C4-2B (cell line): Measurements from ENCODE around the gene AHRR.
"Not testable (repeated sequence)": the region's sequence is repeated elsewhere in the genome, so short reads cannot be mapped to it uniquely, and the experiment has no call there.

Experiments
- H3K27ac ChIP-seq: fragments of 450-650 bp; 2 replicates; pipeline ENCODE4 v1.5.1; 2017
- CTCF ChIP-seq: fragments of 450-650 bp; conservative IDR thresholded peaks from 2 replicates; pipeline ENCODE4 v1.5.1; 2017; ENCODE audit warnings: mild to moderate bottlenecking
- ZFX ChIP-seq: fragments of 450-650 bp; IDR thresholded peaks from 2 replicates; pipeline ENCODE4 v1.6.1; 2017

The AHRR gene

GRCh38 chr5:482021-482420 lies 160.5 kb downstream of the AHRR start:
- TF ChIP-seq CTCF (no peak), ZFX (no peak)

GRCh38 chr5:482506-482905 lies 161.0 kb downstream of the AHRR start:
- no peak overlapping the region for H3K27ac ChIP-seq
- TF ChIP-seq ZFX (no peak), CTCF (no peak)

More at GRCh38 chr5:482021-482420, 160.5 kb downstream of the AHRR start:
- H3K27ac ChIP-seq, result no peak overlapping the region

GRCh38 chr5:483011-483410 lies 161.5 kb downstream of the AHRR start:
- H3K27ac ChIP-seq, result no peak overlapping the region
- no peak for TF ChIP-seq ZFX
- TF ChIP-seq CTCF, result no peak

- TF ChIP-seq ZFX, result no peak
- TF ChIP-seq CTCF, result no peak
- no peak overlapping the region for H3K27ac ChIP-seq
Measured at GRCh38 chr5:483434-484140, 162.1 kb downstream of the AHRR start.

- TF ChIP-seq ZFX, result no peak
- H3K27ac ChIP-seq, result no peak overlapping the region
Measured at GRCh38 chr5:484556-484955, 163.0 kb downstream of the AHRR start.

- TF ChIP-seq ZFX (no peak), CTCF (no peak)
Measured at GRCh38 chr5:485113-485945, 163.8 kb downstream of the AHRR start.

GRCh38 chr5:485946-486491 lies 164.5 kb downstream of the AHRR start:
- TF ChIP-seq CTCF, result no peak
- no peak for TF ChIP-seq ZFX
- H3K27ac ChIP-seq, result no peak overlapping the region

More at GRCh38 chr5:485113-485945, 163.8 kb downstream of the AHRR start:
- H3K27ac ChIP-seq, result no peak overlapping the region

- not testable (repeated sequence) for H3K27ac ChIP-seq
Measured at GRCh38 chr5:486597-486996, 165.1 kb downstream of the AHRR start.
